SK-N-SH (cell line): ENCODE data around the gene TANC1.

Experiments
- CTCF ChIP-seq: fragments of 200-600 bp; sonication (generic); IDR thresholded peaks from 2 replicates; pipeline ENCODE4 v1.6.1; 2017; ENCODE audit warnings: antibody characterized with exemption, mild to moderate bottlenecking, moderate library complexity
- POLR2AphosphoS5 ChIP-seq: IDR thresholded peaks from 2 replicates; pipeline ENCODE4 v1.6.1; 2012; ENCODE audit warnings: low read depth, low read length

DNA sequence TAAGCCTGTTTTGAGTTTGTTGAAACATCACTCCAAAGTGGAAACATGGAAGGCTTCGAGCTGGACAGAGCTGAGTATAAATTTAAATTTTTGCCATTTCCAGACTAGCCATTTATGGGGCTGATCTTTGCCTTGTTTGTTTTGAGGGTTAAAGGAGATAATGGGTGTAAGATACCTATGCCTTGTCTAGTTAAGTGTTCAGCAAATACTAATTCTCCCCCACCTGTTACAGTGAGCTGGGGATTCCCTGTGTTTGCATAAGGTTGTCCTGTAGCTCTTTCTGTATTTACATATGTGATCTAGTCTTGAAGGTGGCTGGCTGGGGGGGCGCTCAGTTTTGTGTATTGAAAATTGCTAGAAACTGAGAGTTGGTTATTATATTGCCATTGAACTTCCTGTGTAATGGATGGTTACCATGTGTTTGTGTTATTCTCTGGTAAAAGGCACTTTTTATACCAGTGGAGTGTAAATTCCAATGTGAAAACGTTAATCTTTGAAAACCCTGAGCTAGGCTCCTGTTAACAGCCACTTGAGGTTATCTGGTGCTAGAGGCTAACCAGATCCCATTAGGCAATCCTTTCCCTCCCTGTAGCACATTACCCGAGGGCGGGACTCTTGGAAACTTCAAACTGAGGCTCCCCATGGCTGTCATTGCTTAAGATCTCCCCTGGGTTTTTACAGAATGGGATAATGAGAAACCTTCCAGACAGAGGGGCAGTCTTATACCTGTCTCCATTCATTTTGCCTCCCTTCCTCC lies 26.7 kb downstream of the TANC1 start:
- TF ChIP-seq POLR2AphosphoS5: no peak
- TF ChIP-seq CTCF: no peak
